HepG2 (cell line): ENCODE results near the gene SLC4A2. TPM values are rescaled to one million over a fixed set of nuclear protein-coding genes. Genes with fewer than 3 reads are reported as not detected.

Experiments used
- ATF7-NPFF ChIP-seq: sonication (generic); formaldehyde crosslinking; IDR thresholded peaks from 2 replicates; pipeline ENCODE4 v1.8.1; 2023; ENCODE audit warnings: mild to moderate bottlenecking, low read depth, missing genetic modification reagents, moderate library complexity
- BORCS8-MEF2B ChIP-seq: sonication (generic); formaldehyde crosslinking; IDR thresholded peaks from 2 replicates; pipeline ENCODE4 v1.8.0; 2022; ENCODE audit warnings: mild to moderate bottlenecking, missing genetic modification reagents
- CCDC6 ChIP-seq: sonication (generic); formaldehyde crosslinking; IDR thresholded peaks from 2 replicates; pipeline ENCODE4 v1.8.1; 2022; ENCODE audit warnings: mild to moderate bottlenecking, missing genetic modification reagents, moderate library complexity
- CHCHD3 ChIP-seq: sonication (generic); formaldehyde crosslinking; IDR thresholded peaks from 2 replicates; pipeline ENCODE4 v1.8.0; 2022; ENCODE audit warnings: mild to moderate bottlenecking, missing genetic modification reagents, moderate library complexity
- EED ChIP-seq: sonication (generic); formaldehyde crosslinking; IDR thresholded peaks from 2 replicates; pipeline ENCODE4 v1.5.0; 2020; ENCODE audit warnings: mild to moderate bottlenecking, missing genetic modification reagents
- GTF3A ChIP-seq: sonication (generic); formaldehyde crosslinking; conservative IDR thresholded peaks from 2 replicates; pipeline ENCODE4 v1.4.0; 2020; ENCODE audit warnings: mild to moderate bottlenecking, missing genetic modification reagents
- KAT7 ChIP-seq: IDR thresholded peaks from 2 replicates; pipeline ENCODE4 v1.6.1; 2018; ENCODE audit warnings: borderline replicate concordance, missing compliant biosample characterization
- KDM5B ChIP-seq: sonication (generic); formaldehyde crosslinking; IDR thresholded peaks from 2 replicates; pipeline ENCODE4 v1.4.0; 2020; ENCODE audit warnings: missing genetic modification reagents, mild to moderate bottlenecking, borderline replicate concordance
- MBD4 ChIP-seq: IDR thresholded peaks from 2 replicates; pipeline ENCODE4 v1.6.1; 2012; ENCODE audit warnings: low read length, inconsistent platforms, borderline replicate concordance
- RARA ChIP-seq: IDR thresholded peaks from 2 replicates; pipeline ENCODE4 v1.6.1; 2016; ENCODE audit warnings: missing genetic modification reagents, missing compliant biosample characterization
- RBM39 ChIP-seq: fragments of 200-400 bp; formaldehyde crosslinking; IDR thresholded peaks from one replicate; pipeline ENCODE4 v1.6.1; 2018; ENCODE audit warnings: antibody characterized with exemption, mild to moderate bottlenecking, low read depth, low read length; ENCODE audit not compliant: poor library complexity, severe bottlenecking
- ZBTB7A ChIP-seq: sonication (generic); formaldehyde crosslinking; IDR thresholded peaks from 2 replicates; pipeline ENCODE4 v1.8.0; 2022; ENCODE audit warnings: mild to moderate bottlenecking, missing genetic modification reagents
- ZHX1 ChIP-seq: sonication (generic); formaldehyde crosslinking; IDR thresholded peaks from 2 replicates; pipeline ENCODE4 v1.8.1; 2022; ENCODE audit warnings: low read depth, mild to moderate bottlenecking, missing genetic modification reagents
- ZNF672 ChIP-seq: sonication (generic); formaldehyde crosslinking; IDR thresholded peaks from 2 replicates; pipeline ENCODE4 v1.8.1; 2022; ENCODE audit warnings: missing genetic modification reagents
- ZNF687 ChIP-seq: sonication (generic); formaldehyde crosslinking; IDR thresholded peaks from 2 replicates; pipeline ENCODE4 v1.5.1; 2020; ENCODE audit warnings: mild to moderate bottlenecking, missing genetic modification reagents, moderate library complexity
- polyA plus RNA-seq, 8 experiments: library from polyadenylated mRNA; depleted of rRNA in 3 of 8; stranded (reverse) in 7 of 8; unstranded in 1 of 8; fragments of >200 nt; fragmentation: Illumina TruSeq in 4 of 8; extraction: Trizol in 4 of 8; gene quantifications; 2 replicates each; pipeline versions ENCODE4 v1.2.1 to v1.2.3, GENCODE V29; 2011 to 2016; ENCODE audit warnings: low read depth in 4 of 8, missing spikeins in 1 of 8, mixed read lengths in 1 of 8; ENCODE audit not compliant: insufficient read depth in 1 of 8
- total RNA-seq, 5 experiments: library from RNA; depleted of rRNA; stranded (reverse); fragments of >200 nt; fragmentation: Illumina TruSeq; extraction: Trizol; gene quantifications; 2 replicates each; pipeline ENCODE4 v1.2.3, GENCODE V29; 2016; ENCODE audit warnings: low read depth in 1 of 5
- TF ChIP-seq, protein P1 (sequence below): IDR thresholded peaks from 2 replicates; pipeline ENCODE4 v1.6.1; 2016; ENCODE audit warnings: mild to moderate bottlenecking
- TF ChIP-seq, protein P2 (sequence below): sonication (generic); formaldehyde crosslinking; IDR thresholded peaks from 2 replicates; pipeline ENCODE4 v1.4.0; 2020; ENCODE audit warnings: missing genetic modification reagents, borderline replicate concordance

SLC4A2 gene
- total and polyA plus RNA-seq, 2 of the 13 experiments (the other 11 are each of a cell fraction or from before 2014, with no cell fraction given): 51.9 to 73.4 TPM

DNA sequence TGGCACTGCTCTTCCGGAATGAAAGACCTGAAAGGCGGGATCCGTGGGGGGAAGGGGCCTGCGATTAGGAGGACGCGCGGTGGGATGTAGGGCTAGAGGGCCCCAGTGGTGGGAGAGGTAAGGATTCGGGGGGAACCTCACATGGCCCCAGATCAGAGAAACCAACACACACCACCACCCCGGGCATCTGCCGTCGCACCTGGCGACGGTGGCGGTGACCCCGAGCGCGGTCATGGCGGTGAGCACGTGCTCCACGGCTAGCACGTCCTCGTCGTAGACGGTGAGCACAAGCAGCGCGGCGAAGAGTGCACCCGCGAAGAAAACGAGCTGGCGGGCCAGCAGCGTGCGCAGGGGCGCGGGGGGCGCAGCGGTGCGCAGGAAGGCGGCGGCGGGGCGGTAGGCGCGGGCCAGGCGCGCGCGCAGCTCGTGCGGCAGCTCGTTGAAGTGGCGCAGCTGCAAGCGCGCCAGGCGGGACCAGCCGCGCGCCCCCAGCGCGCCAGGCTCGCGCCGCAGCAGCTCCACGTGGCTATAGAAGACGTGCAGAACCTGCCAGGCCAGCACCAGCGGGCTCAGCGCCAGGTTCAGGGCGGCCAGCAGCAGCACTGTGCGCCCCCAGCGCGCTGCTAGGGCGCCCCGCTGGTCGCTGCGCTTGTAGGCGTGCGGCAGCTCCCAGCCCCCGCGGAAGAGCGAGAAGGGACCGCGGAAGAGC lies 40.8 kb upstream of the SLC4A2 start (continued):
- TF ChIP-seq ZHX1 (peak; percentile 82), EED (CRISPR knock-in tag) (no peak), CCDC6 (CRISPR knock-in tag) (peak; percentile 71; the same call in 1 of the 2 replicates), RARA (CRISPR knock-in tag) (no peak), ZNF672 (CRISPR knock-in tag) (peak; percentile 50; the same call in 1 of the 2 replicates), GTF3A (no peak), RBM39 (peak; percentile 16), MBD4 (no peak), KAT7 (CRISPR knock-in tag) (no peak), ATF7-NPFF (CRISPR knock-in tag) (peak; percentile 14; the same call in 1 of the 2 replicates), KDM5B (CRISPR knock-in tag) (0 out of 2 replicates have a peak, but pooled peaks have one; percentile 10), ZBTB7A (CRISPR knock-in tag) (no peak), BORCS8-MEF2B (CRISPR knock-in tag) (peak; percentile 32; the same call in 1 of the 2 replicates), CHCHD3 (CRISPR knock-in tag) (no peak), ZNF687 (CRISPR knock-in tag) (peak; percentile 66)
- TF ChIP-seq, protein P1, sequence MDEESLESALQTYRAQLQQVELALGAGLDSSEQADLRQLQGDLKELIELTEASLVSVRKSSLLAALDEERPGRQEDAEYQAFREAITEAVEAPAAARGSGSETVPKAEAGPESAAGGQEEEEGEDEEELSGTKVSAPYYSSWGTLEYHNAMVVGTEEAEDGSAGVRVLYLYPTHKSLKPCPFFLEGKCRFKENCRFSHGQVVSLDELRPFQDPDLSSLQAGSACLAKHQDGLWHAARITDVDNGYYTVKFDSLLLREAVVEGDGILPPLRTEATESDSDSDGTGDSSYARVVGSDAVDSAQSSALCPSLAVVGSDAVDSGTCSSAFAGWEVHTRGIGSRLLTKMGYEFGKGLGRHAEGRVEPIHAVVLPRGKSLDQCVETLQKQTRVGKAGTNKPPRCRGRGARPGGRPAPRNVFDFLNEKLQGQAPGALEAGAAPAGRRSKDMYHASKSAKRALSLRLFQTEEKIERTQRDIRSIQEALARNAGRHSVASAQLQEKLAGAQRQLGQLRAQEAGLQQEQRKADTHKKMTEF: 0 out of 2 replicates have a peak, but pooled peaks have one; percentile 10
- TF ChIP-seq, protein P2, sequence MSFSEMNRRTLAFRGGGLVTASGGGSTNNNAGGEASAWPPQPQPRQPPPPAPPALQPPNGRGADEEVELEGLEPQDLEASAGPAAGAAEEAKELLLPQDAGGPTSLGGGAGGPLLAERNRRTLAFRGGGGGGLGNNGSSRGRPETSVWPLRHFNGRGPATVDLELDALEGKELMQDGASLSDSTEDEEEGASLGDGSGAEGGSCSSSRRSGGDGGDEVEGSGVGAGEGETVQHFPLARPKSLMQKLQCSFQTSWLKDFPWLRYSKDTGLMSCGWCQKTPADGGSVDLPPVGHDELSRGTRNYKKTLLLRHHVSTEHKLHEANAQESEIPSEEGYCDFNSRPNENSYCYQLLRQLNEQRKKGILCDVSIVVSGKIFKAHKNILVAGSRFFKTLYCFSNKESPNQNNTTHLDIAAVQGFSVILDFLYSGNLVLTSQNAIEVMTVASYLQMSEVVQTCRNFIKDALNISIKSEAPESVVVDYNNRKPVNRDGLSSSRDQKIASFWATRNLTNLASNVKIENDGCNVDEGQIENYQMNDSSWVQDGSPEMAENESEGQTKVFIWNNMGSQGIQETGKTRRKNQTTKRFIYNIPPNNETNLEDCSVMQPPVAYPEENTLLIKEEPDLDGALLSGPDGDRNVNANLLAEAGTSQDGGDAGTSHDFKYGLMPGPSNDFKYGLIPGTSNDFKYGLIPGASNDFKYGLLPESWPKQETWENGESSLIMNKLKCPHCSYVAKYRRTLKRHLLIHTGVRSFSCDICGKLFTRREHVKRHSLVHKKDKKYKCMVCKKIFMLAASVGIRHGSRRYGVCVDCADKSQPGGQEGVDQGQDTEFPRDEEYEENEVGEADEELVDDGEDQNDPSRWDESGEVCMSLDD: no peak
